Peyer's patch (tissue), 4 donors: ENCODE results near the gene MTCL1. TPM values are rescaled to one million over a fixed set of nuclear protein-coding genes. Genes with fewer than 3 reads are reported as not detected.

ENCODE experiments used
- DNase-seq, 3 donors: peaks; one replicate each; pipeline ENCODE4 v3.0.0-alpha.2; 2017 to 2019
- H3K27ac ChIP-seq, 4 donors: fragments of 200-600 bp; sonication (generic); one replicate each; pipeline ENCODE4 v1.5.1; 2016 to 2019
- H3K27me3 ChIP-seq, 2 donors: fragments of 200-600 bp; sonication (generic); one replicate each; pipeline ENCODE4 v1.5.1; 2019
- H3K36me3 ChIP-seq, 3 donors: fragments of 200-600 bp; sonication (generic); one replicate each; pipeline ENCODE4 v1.5.1; 2016 to 2019
- H3K4me1 ChIP-seq, 4 donors: fragments of 200-600 bp; sonication (generic); one replicate each; pipeline ENCODE4 v1.5.1; 2016 to 2019
- H3K4me3 ChIP-seq, 4 donors: fragments of 200-600 bp; sonication (generic); 1 replicate in 3 of 4; 2 replicates in 1 of 4; pipeline ENCODE4 v1.5.1; 2016 to 2019; ENCODE audit warnings: mild to moderate bottlenecking in 1 of 4
- H3K9me3 ChIP-seq, 4 donors: fragments of 200-600 bp; sonication (generic); one replicate each; pipeline ENCODE4 v1.5.1; 2016 to 2019; ENCODE audit warnings: mild to moderate bottlenecking in 1 of 4
- CTCF ChIP-seq, 6 experiments: fragments of 450-650 bp in 4 of 6; fragments of 200-600 bp in 2 of 6; sonication (generic) in 1 of 6; IDR thresholded peaks; one replicate each; pipeline ENCODE4 v1.5.1; 2017 to 2019; ENCODE audit warnings: antibody characterized with exemption in 6 of 6, mild to moderate bottlenecking in 3 of 6, moderate library complexity in 1 of 6
- POLR2A ChIP-seq, 2 donors: fragments of 450-650 bp; IDR thresholded peaks; one replicate each; pipeline ENCODE4 v1.5.1; 2017; ENCODE audit warnings: antibody characterized with exemption in 2 of 2, mild to moderate bottlenecking in 2 of 2, moderate library complexity in 2 of 2
- total RNA-seq, 4 donors: library from RNA; depleted of rRNA; stranded (reverse); fragments of >200 nt; gene quantifications; one replicate each; pipeline ENCODE4 v1.1.0, GENCODE V29; 2016

Gene MTCL1
- total RNA-seq, 4 donors from 2014 or later, result 4.2 to 27.2 (median 6.3) TPM

GRCh38 chr18:8659609-8660242 lies 45.6 kb upstream of the MTCL1 start:
- Histone ChIP-seq H3K9me3 (no peaks in the 10 kb centered on the region), H3K27ac (no peak overlapping the region), H3K36me3 (no peaks in the 10 kb centered on the region), H3K27me3 (no peaks in the 10 kb centered on the region), H3K4me1 (no peaks in the 10 kb centered on the region), H3K4me3 (no peak overlapping the region)
- no peak for TF ChIP-seq POLR2A (IDR thresholded peaks at IDR 0.05)
- TF ChIP-seq CTCF (IDR thresholded peaks at IDR 0.05), result no peak
- DNase-seq, result no peak

GRCh38 chr18:8660316-8660715 lies 45.0 kb upstream of the MTCL1 start:
- Histone ChIP-seq H3K4me3 (no peak overlapping the region), H3K4me1 (no peaks in the 10 kb centered on the region), H3K27me3 (no peaks in the 10 kb centered on the region), H3K27ac (no peak overlapping the region), H3K36me3 (no peaks in the 10 kb centered on the region), H3K9me3 (no peaks in the 10 kb centered on the region)
- DNase-seq, result no peak
- TF ChIP-seq POLR2A (IDR thresholded peaks at IDR 0.05) (no peak), CTCF (IDR thresholded peaks at IDR 0.05) (no peak)

GRCh38 chr18:8661754-8662559 lies 43.4 kb upstream of the MTCL1 start:
- H3K27me3 ChIP-seq, result no peaks in the 10 kb centered on the region
- DNase-seq, result no peak
- no peak overlapping the region for H3K27ac ChIP-seq
- TF ChIP-seq CTCF (IDR thresholded peaks at IDR 0.05) (no peak), POLR2A (IDR thresholded peaks at IDR 0.05) (no peak)
- H3K9me3 ChIP-seq, result no peaks in the 10 kb centered on the region
- no peak overlapping the region for H3K4me3 ChIP-seq
- H3K4me1 ChIP-seq, result no peaks in the 10 kb centered on the region
- H3K36me3 ChIP-seq, result no peaks in the 10 kb centered on the region

GRCh38 chr18:8662560-8663255 lies 42.6 kb upstream of the MTCL1 start:
- H3K27ac ChIP-seq, result no peak overlapping the region
- no peaks in the 10 kb centered on the region for H3K36me3 ChIP-seq
- H3K4me3 ChIP-seq, result no peak overlapping the region
- H3K27me3 ChIP-seq, result no peaks in the 10 kb centered on the region
- DNase-seq, result no peak
- TF ChIP-seq CTCF (IDR thresholded peaks at IDR 0.05) (no peak), POLR2A (IDR thresholded peaks at IDR 0.05) (no peak)
- H3K4me1 ChIP-seq, result no peaks in the 10 kb centered on the region
- H3K9me3 ChIP-seq, result no peaks in the 10 kb centered on the region

- no peak for TF ChIP-seq CTCF (IDR thresholded peaks at IDR 0.05)
- no peak for TF ChIP-seq POLR2A (IDR thresholded peaks at IDR 0.05)
- H3K4me3 ChIP-seq, result no peak overlapping the region
These were observed 37.5 kb upstream of the MTCL1 start for GRCh38 chr18:8667846-8668245.

More at GRCh38 chr18:8667846-8668245, 37.5 kb upstream of the MTCL1 start:
- H3K9me3 ChIP-seq, result no peaks in the 10 kb centered on the region
- H3K27ac ChIP-seq, result no peak overlapping the region
- H3K36me3 ChIP-seq, result no peaks in the 10 kb centered on the region
- no peak for DNase-seq
- no peaks in the 10 kb centered on the region for H3K4me1 ChIP-seq
- H3K27me3 ChIP-seq, result no peaks in the 10 kb centered on the region
